ENCODE results near the gene TMEM161B.
"Not testable (repeated sequence)": the region's sequence is repeated elsewhere in the genome, so short reads cannot be mapped to it uniquely, and the experiment has no call there.

The TMEM161B gene

GRCh38 chr5:88177486-88177885 is 91.2 kb downstream of the TMEM161B start:
- not testable (repeated sequence) for DNase-seq (ENCODE audit: low read depth)

GRCh38 chr5:88172847-88173758 is 95.5 kb downstream of the TMEM161B start:
- no peak for DNase-seq (ENCODE audit: low read depth)

GRCh38 chr5:88159591-88159990 is 109.1 kb downstream of the TMEM161B start:
- DNase-seq (ENCODE audit: low read depth), result no peak

- DNase-seq (ENCODE audit: low read depth), result no peak
Measured at GRCh38 chr5:88158056-88158455, 110.6 kb downstream of the TMEM161B start.

GRCh38 chr5:88154891-88155290 is 113.8 kb downstream of the TMEM161B start:
- DNase-seq (ENCODE audit: low read depth), result no peak

GRCh38 chr5:88150747-88151146 is 117.9 kb downstream of the TMEM161B start:
- DNase-seq (ENCODE audit: low read depth), result no peak

GRCh38 chr5:88145611-88146467 is 122.8 kb downstream of the TMEM161B start:
- no peak for DNase-seq (ENCODE audit: low read depth)

- DNase-seq (ENCODE audit: low read depth), result no peak
Measured at GRCh38 chr5:88145221-88145610, 123.4 kb downstream of the TMEM161B start.
